Ecto neural progenitor cell (in vitro differentiated cells): ENCODE data around the gene LRCH1.

Experiments
- DNase-seq: peaks from one replicate; pipeline ENCODE4 v3.0.0-alpha.2; 2018; ENCODE audit warnings: low spot score

Gene LRCH1

GRCh38 chr13:46639033-46639981 is 86.3 kb downstream of the LRCH1 start:
- DNase-seq: no peak

- no peak for DNase-seq
These were observed 87.9 kb downstream of the LRCH1 start for GRCh38 chr13:46640843-46641242.

GRCh38 chr13:46641274-46642081 is 88.5 kb downstream of the LRCH1 start:
- DNase-seq: no peak

- no peak for DNase-seq
These were observed 89.3 kb downstream of the LRCH1 start for GRCh38 chr13:46642254-46642653.

- no peak for DNase-seq
These were observed 90.3 kb downstream of the LRCH1 start for GRCh38 chr13:46643165-46643777.

- DNase-seq: no peak
These were observed 91.8 kb downstream of the LRCH1 start for GRCh38 chr13:46644816-46645215.

GRCh38 chr13:46647512-46648065 is 94.6 kb downstream of the LRCH1 start:
- DNase-seq: no peak

GRCh38 chr13:46648166-46648607 is 95.2 kb downstream of the LRCH1 start:
- no peak for DNase-seq

- DNase-seq: no peak
These were observed 96.8 kb downstream of the LRCH1 start for GRCh38 chr13:46649816-46650215.

GRCh38 chr13:46654951-46655350 is 102.0 kb downstream of the LRCH1 start:
- DNase-seq: no peak

- DNase-seq: no peak
These were observed 102.6 kb downstream of the LRCH1 start for GRCh38 chr13:46655377-46656180.

GRCh38 chr13:46656786-46657185 is 103.8 kb downstream of the LRCH1 start:
- no peak for DNase-seq

- DNase-seq: no peak
These were observed 106.6 kb downstream of the LRCH1 start for GRCh38 chr13:46659413-46660065.

GRCh38 chr13:46660416-46660815 is 107.4 kb downstream of the LRCH1 start:
- DNase-seq: no peak

GRCh38 chr13:46660857-46661256 is 107.9 kb downstream of the LRCH1 start:
- no peak for DNase-seq

GRCh38 chr13:46662690-46663089 is 109.7 kb downstream of the LRCH1 start:
- DNase-seq: no peak

- DNase-seq: no peak
These were observed 110.5 kb downstream of the LRCH1 start for GRCh38 chr13:46663206-46664037.

- DNase-seq: no peak
These were observed 111.2 kb downstream of the LRCH1 start for GRCh38 chr13:46664195-46664594.

GRCh38 chr13:46665248-46665632 is 112.3 kb downstream of the LRCH1 start:
- DNase-seq: no peak
